Measurements from ENCODE around the gene EDAR. TPM values are rescaled to one million over a fixed set of nuclear protein-coding genes. Genes with fewer than 3 reads are reported as not detected.

Gene EDAR
- total RNA-seq, 1 donor from 2014 or later = not detected

DNA sequence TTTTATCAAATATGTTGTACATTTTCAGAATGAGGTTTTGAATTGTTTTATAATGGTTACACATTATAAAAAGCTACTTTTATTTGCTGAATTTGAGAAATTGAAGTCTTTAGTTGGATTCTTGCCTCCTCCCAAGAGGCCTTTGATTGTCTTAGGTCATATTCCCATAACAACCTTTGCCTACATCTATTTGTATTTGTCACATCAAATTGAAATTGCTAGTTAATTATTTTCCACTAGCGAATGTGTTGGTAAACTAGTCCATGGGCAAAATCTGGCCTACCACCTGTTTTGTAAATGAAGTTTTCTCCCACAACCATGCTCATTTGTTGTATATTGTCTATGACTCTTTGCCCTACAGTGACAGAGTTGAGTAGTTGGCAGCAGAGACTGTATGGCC is 142.0 kb downstream of the EDAR start:
- H3K4me3 Mint-ChIP-seq = no peak overlapping the region
- peaks cover 5% of the 10 kb centered on the region for H3K4me1 Mint-ChIP-seq
- no peaks in the 10 kb centered on the region for H3K9me3 Mint-ChIP-seq
- DNase-seq (ENCODE audit: low read depth, low spot score) = no peak
- no peaks in the 10 kb centered on the region for H3K27me3 Mint-ChIP-seq (ENCODE audit: low read depth)
- no peak overlapping the region for H3K27ac Mint-ChIP-seq (ENCODE audit: unreplicated experiment)
- TF ChIP-seq, protein P1, sequence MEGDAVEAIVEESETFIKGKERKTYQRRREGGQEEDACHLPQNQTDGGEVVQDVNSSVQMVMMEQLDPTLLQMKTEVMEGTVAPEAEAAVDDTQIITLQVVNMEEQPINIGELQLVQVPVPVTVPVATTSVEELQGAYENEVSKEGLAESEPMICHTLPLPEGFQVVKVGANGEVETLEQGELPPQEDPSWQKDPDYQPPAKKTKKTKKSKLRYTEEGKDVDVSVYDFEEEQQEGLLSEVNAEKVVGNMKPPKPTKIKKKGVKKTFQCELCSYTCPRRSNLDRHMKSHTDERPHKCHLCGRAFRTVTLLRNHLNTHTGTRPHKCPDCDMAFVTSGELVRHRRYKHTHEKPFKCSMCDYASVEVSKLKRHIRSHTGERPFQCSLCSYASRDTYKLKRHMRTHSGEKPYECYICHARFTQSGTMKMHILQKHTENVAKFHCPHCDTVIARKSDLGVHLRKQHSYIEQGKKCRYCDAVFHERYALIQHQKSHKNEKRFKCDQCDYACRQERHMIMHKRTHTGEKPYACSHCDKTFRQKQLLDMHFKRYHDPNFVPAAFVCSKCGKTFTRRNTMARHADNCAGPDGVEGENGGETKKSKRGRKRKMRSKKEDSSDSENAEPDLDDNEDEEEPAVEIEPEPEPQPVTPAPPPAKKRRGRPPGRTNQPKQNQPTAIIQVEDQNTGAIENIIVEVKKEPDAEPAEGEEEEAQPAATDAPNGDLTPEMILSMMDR (conservative IDR thresholded peaks at IDR 0.05) = no peak
- H3K36me3 Mint-ChIP-seq (ENCODE audit: low read depth) = peaks cover 46% of the 10 kb centered on the region

DNA sequence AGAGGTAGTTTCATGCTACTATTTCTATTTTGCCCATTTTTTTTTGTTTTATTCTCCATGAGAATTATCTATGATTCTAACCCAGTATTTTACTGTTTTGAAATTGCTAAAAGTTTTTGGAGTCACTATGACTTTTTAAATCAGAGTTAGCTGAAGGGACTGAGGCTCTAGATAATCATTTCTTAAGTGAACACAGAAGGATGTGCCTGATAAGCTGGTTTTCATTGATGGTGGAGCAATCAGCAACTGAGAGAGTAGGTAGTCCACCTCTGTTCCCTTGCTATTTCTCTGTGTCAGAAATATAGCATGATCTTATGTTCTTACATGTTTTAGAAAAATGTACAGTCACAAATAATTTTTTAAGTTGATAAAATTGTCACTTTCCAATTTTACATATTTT is 143.1 kb downstream of the EDAR start:
- peaks cover 5% of the 10 kb centered on the region for H3K4me1 Mint-ChIP-seq
- TF ChIP-seq, protein P1 (conservative IDR thresholded peaks at IDR 0.05) = no peak
- no peaks in the 10 kb centered on the region for H3K27me3 Mint-ChIP-seq (ENCODE audit: low read depth)
- no peak overlapping the region for H3K4me3 Mint-ChIP-seq
- H3K36me3 Mint-ChIP-seq (ENCODE audit: low read depth) = peaks cover 47% of the 10 kb centered on the region
- peaks cover 6% of the 10 kb centered on the region for H3K9me3 Mint-ChIP-seq
- no peak for DNase-seq (ENCODE audit: low read depth, low spot score)
- no peak overlapping the region for H3K27ac Mint-ChIP-seq (ENCODE audit: unreplicated experiment)

Other genes with a start within 250 kb of the EDAR start
- 39.7 and 42.0 TPM in 2 replicates for gene CCDC138, start 202.4 kb downstream of the EDAR start, total RNA-seq
- 0.70 and 0.84 TPM in 2 replicates for gene SH3RF3, start 140.0 kb upstream of the EDAR start, total RNA-seq

Data from neural crest cell (in vitro differentiated cells).